K562 (cell line): ENCODE data around the gene MOB3B. TPM values are rescaled to one million over a fixed set of nuclear protein-coding genes. Genes with fewer than 3 reads are reported as not detected.

Source experiments
- ATAC-seq: fragments of 200-7000 bp; cut with Tn5 transposase; 3 replicates; pipeline ENCODE4 v1.9.1; 2020; ENCODE audit warnings: moderate library complexity
- BruUV-seq: library from RNA; stranded (reverse); fragments of 400-500 nt; replicated peaks from 2 replicates; lab custom pipeline; 2021; lab: Mats Ljungman, UMichigan
- CTCF ChIA-PET: fragments of 300-600 bp; formaldehyde crosslinking; extraction: SDS; loops from one replicate; lab custom pipeline; 2021; ENCODE audit warnings: low intra/inter-chr PET ratio; lab: Yijun Ruan, JAX
- POLR2A ChIA-PET: fragments of 300-600, 350-650 bp; sonication (Branson Sonifier 250); formaldehyde crosslinking; extraction: SDS; loops from one replicate; lab custom pipeline; 2021; ENCODE audit warnings: antibody characterized with exemption, inconsistent platforms; lab: Yijun Ruan, JAX
- DNase-seq, 4 experiments: peaks; one replicate each; pipeline versions ENCODE4 v3.0.0 to v3.0.0-alpha.2; 2011 to 2018; ENCODE audit warnings: low spot score in 3 of 4, mixed read lengths in 3 of 4; ENCODE audit errors: extremely low read depth in 1 of 4
- FAIRE-seq: peaks from 2 replicates; lab custom pipeline; 2011; peaks lifted over from hg19 to GRCh38; lab: Jason Lieb, UNC
- H2AFZ ChIP-seq: 2 replicates; pipeline ENCODE4 v1.6.0; 2011; ENCODE audit warnings: low read depth, low read length, control low read depth, inconsistent platforms
- H3K27ac ChIP-seq: fragments of 200-600 bp; 3 replicates; pipeline ENCODE4 v1.8.0; 2011; ENCODE audit warnings: low read depth, mild to moderate bottlenecking, control low read depth, inconsistent platforms, low read length, moderate library complexity, mixed read lengths; ENCODE audit errors: extremely low read depth
- H3K27me3 ChIP-seq, 2 experiments: fragments of 300-600 bp in 1 of 2; 2 replicates in 1 of 2; 3 replicates in 1 of 2; pipeline versions ENCODE4 v1.6.0 to v1.8.0; 2011; ENCODE audit warnings: inconsistent platforms in 2 of 2, low read length in 2 of 2, mild to moderate bottlenecking in 1 of 2, mixed read lengths in 1 of 2, moderate library complexity in 1 of 2; ENCODE audit not compliant: control insufficient read depth in 2 of 2, insufficient read depth in 2 of 2
- H3K36me3 ChIP-seq: fragments of 300-600 bp; 3 replicates; pipeline ENCODE4 v1.8.0; 2011; ENCODE audit warnings: mild to moderate bottlenecking, low read length, inconsistent platforms; ENCODE audit not compliant: control insufficient read depth, insufficient read depth
- H3K4me1 ChIP-seq, 2 experiments: fragments of 200-600 bp in 1 of 2; replicated peaks in 1 of 2; 2 replicates in 1 of 2; 3 replicates in 1 of 2; pipeline versions ENCODE4 v1.5.1 to v1.8.0; 2011; ENCODE audit warnings: inconsistent platforms in 2 of 2, low read length in 2 of 2, mild to moderate bottlenecking in 1 of 2, mixed read lengths in 1 of 2, moderate library complexity in 1 of 2; ENCODE audit not compliant: control insufficient read depth in 2 of 2, insufficient read depth in 2 of 2
- H3K4me2 ChIP-seq: 2 replicates; pipeline ENCODE4 v1.6.1; 2011; ENCODE audit warnings: low read length, control low read depth, inconsistent platforms, mixed read lengths; ENCODE audit not compliant: insufficient read depth
- H3K4me3 ChIP-seq: fragments of 200-600 bp; sonication (generic), shearing (Covaris generic); 2 replicates; pipeline ENCODE4 v1.5.1; 2016; ENCODE audit warnings: control low read depth, inconsistent platforms
- H3K79me2 ChIP-seq: fragments of 200-600 bp; 3 replicates; pipeline ENCODE4 v1.8.0; 2011; ENCODE audit warnings: low read length, inconsistent platforms; ENCODE audit not compliant: control insufficient read depth, insufficient read depth
- H3K9ac ChIP-seq, 2 experiments: 2 replicates each; pipeline versions ENCODE4 v1.6.0 to v1.6.1; 2011; ENCODE audit warnings: low read depth in 2 of 2, low read length in 2 of 2, control low read depth in 1 of 2, inconsistent platforms in 1 of 2, mild to moderate bottlenecking in 1 of 2, mixed read lengths in 1 of 2; ENCODE audit not compliant: insufficient read depth in 1 of 2
- H3K9me1 ChIP-seq: one replicate; pipeline ENCODE4 v1.6.0; 2011; ENCODE audit warnings: inconsistent platforms, mild to moderate bottlenecking, low read length, moderate library complexity; ENCODE audit not compliant: control insufficient read depth, insufficient read depth
- H3K9me3 ChIP-seq: replicated peaks from 2 replicates; pipeline ENCODE4 v1.5.1; 2011; ENCODE audit warnings: low read depth, low read length, inconsistent platforms; ENCODE audit not compliant: control insufficient read depth, insufficient read depth
- H4K20me1 ChIP-seq: replicated peaks from 2 replicates; pipeline ENCODE4 v1.6.1; 2011; ENCODE audit warnings: low read length, inconsistent platforms, mixed read lengths; ENCODE audit not compliant: control insufficient read depth, insufficient read depth
- ARID1B ChIP-seq: fragments of 450-650 bp; IDR thresholded peaks from 2 replicates; pipeline ENCODE4 v1.6.1; 2016; ENCODE audit warnings: antibody characterized with exemption, mild to moderate bottlenecking, inconsistent platforms
- ATF1 ChIP-seq, 2 experiments: fragments of 450-650 bp in 1 of 2; IDR thresholded peaks; 2 replicates each; pipeline ENCODE4 v1.6.1; 2016; ENCODE audit warnings: missing compliant biosample characterization in 1 of 2, missing genetic modification characterization in 1 of 2
- CREB1 ChIP-seq, 2 experiments: sonication (generic) in 1 of 2; formaldehyde crosslinking in 1 of 2; IDR thresholded peaks; 2 replicates each; pipeline versions ENCODE4 v1.6.1 to v1.8.0; 2012 to 2022; ENCODE audit warnings: inconsistent platforms in 1 of 2, mild to moderate bottlenecking in 1 of 2, missing genetic modification reagents in 1 of 2, moderate library complexity in 1 of 2
- GTF2A2 ChIP-seq: IDR thresholded peaks from 2 replicates; pipeline ENCODE4 v1.6.1; 2016; ENCODE audit warnings: mild to moderate bottlenecking, missing genetic modification characterization, missing compliant biosample characterization
- HINFP ChIP-seq: fragments of 450-650 bp; conservative IDR thresholded peaks from 2 replicates; pipeline ENCODE4 v1.6.1; 2016; ENCODE audit warnings: missing genetic modification characterization, low read depth, mild to moderate bottlenecking, control low read depth, missing compliant biosample characterization
- HMGN3 ChIP-seq: IDR thresholded peaks from 2 replicates; pipeline ENCODE4 v1.6.1; 2011; ENCODE audit warnings: borderline replicate concordance, low read depth, mild to moderate bottlenecking, mixed read lengths, low read length; ENCODE audit not compliant: insufficient read length; ENCODE audit errors: extremely low read depth
- KLF10 ChIP-seq: fragments of 250-450 bp; sonication (Bioruptor Pico); IDR thresholded peaks from 2 replicates; pipeline ENCODE4 v1.6.1; 2021; ENCODE audit warnings: matching md5 sums
- MXD1 ChIP-seq: fragments of 250-450 bp; sonication (Bioruptor Pico); IDR thresholded peaks from 2 replicates; pipeline ENCODE4 v1.8.0; 2021; ENCODE audit warnings: borderline replicate concordance, mild to moderate bottlenecking, moderate library complexity; ENCODE audit not compliant: poor library complexity, severe bottlenecking
- NR3C1 ChIP-seq: sonication (generic); formaldehyde crosslinking; IDR thresholded peaks from 2 replicates; pipeline ENCODE4 v1.8.1; 2022; ENCODE audit warnings: missing genetic modification reagents
- NRF1 ChIP-seq, 2 experiments: fragments of 450-650 bp; IDR thresholded peaks in 1 of 2; conservative IDR thresholded peaks in 1 of 2; 2 replicates each; pipeline ENCODE4 v1.6.1; 2014; ENCODE audit warnings: mild to moderate bottlenecking in 2 of 2
- PHB ChIP-seq: fragments of 250-450 bp; sonication (Bioruptor Pico); IDR thresholded peaks from 2 replicates; pipeline ENCODE4 v1.5.0; 2021
- RBM22 ChIP-seq: fragments of 200-400 bp; formaldehyde crosslinking; IDR thresholded peaks from 2 replicates; pipeline ENCODE4 v1.6.1; 2018; ENCODE audit warnings: low read length, low read depth; ENCODE audit not compliant: poor library complexity, severe bottlenecking
- SIX5 ChIP-seq, 2 experiments: IDR thresholded peaks; 2 replicates each; pipeline ENCODE4 v1.6.1; 2011; ENCODE audit warnings: low read length in 2 of 2, borderline replicate concordance in 1 of 2, low read depth in 1 of 2, mild to moderate bottlenecking in 1 of 2, moderate library complexity in 1 of 2; ENCODE audit not compliant: insufficient read depth in 1 of 2
- TAL1 ChIP-seq: fragments of 450-650 bp; IDR thresholded peaks from 2 replicates; pipeline ENCODE4 v1.6.1; 2016; ENCODE audit warnings: mild to moderate bottlenecking
- ZNF583 ChIP-seq: fragments of 250-450 bp; sonication (Bioruptor Pico); IDR thresholded peaks from 2 replicates; pipeline ENCODE4 v1.4.0; 2020
- WGBS: fragments of 100-300 bp; shearing (Covaris generic); methylation state at CpG from one replicate; pipeline ENCODE4 v1.1.6; 2016; ENCODE audit warnings: low coverage, mixed read lengths; ENCODE audit not compliant: insufficient coverage; ENCODE audit errors: missing lambda C conversion rate; 5-methylcytosine and 5-hydroxymethylcytosine counted together
- in situ Hi-C: fragments of 300-500 bp; cut with MboI; formaldehyde crosslinking; loops from 4 replicates; pipeline ENCODE4 v1.15.0; 2018; ENCODE audit warnings: inconsistent platforms, mixed read lengths
- intact Hi-C: fragments of 100-400 bp; cut with micrococcal nuclease; formaldehyde crosslinking; loops from 2 replicates; pipeline ENCODE4 v1.14.2; 2022
- polyA plus RNA-seq, 8 experiments: library from polyadenylated mRNA; depleted of rRNA in 4 of 8; stranded (reverse) in 5 of 8; unstranded in 3 of 8; fragments of >200 nt; fragmentation: Nextera tagmentation in 2 of 8; fragmentation: Illumina TruSeq in 1 of 8; extraction: Ambion mirVana in 2 of 8; extraction: Trizol in 1 of 8; gene quantifications; 2 replicates each; pipeline versions ENCODE4 v1.2.1 to v1.2.3, GENCODE V29; 2011 to 2014; ENCODE audit warnings: inconsistent platforms in 1 of 8, missing spikeins in 1 of 8
- total RNA-seq, 7 experiments: library from RNA; depleted of rRNA in 6 of 7; stranded (reverse); fragments of >200 nt in 6 of 7; fragmentation: Illumina TruSeq in 2 of 7; extraction: Trizol in 2 of 7; gene quantifications; 2 replicates each; pipeline versions ENCODE4 v1.2.1 to v1.2.3, GENCODE V29; 2011 to 2021; ENCODE audit warnings: low replicate concordance in 1 of 7
- TF ChIP-seq, protein P1 (sequence below): fragments of 450-650 bp; IDR thresholded peaks from 2 replicates; pipeline ENCODE4 v1.6.1; 2018; ENCODE audit warnings: mild to moderate bottlenecking, low read depth; ENCODE audit not compliant: partially characterized antibody
- TF ChIP-seq, protein P2 (sequence below): fragments of 250-450 bp; sonication (Bioruptor Pico); IDR thresholded peaks from 2 replicates; pipeline ENCODE4 v1.8.0; 2021; ENCODE audit warnings: mild to moderate bottlenecking, moderate library complexity

The MOB3B gene
- total and polyA plus RNA-seq, 9 of the 15 experiments (the other 6 are each of a cell fraction or from before 2014, with no cell fraction given): 3.6 to 12.8 (median 7.2) TPM

DNA sequence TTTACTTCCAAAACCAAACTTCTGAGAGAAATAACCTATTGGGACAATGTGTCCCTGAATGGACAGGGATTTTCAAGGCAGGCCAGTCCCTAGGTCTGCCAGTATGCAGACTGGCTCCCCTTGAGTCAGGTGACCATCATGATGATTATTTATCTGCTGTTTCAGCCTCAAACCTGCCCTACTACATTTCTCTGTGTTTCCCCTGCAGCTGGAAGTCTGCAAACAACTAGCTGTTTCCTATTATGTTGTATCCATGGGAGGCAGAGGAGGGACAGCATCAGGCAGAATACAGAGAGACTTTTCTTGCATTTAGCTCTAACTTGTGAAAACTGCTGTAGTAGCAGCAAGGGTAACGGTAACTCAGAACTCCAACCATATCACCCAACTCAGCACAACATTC lies 41.7 kb downstream of the MOB3B start:
- FAIRE-seq (no peak), ATAC-seq (no peak), DNase-seq (no peak)
- POLR2A ChIA-PET: no interaction called here
- Histone ChIP-seq H2AFZ (no peak overlapping the region), H3K9me1 (no peaks in the 10 kb centered on the region), H3K9me3 (no peaks in the 10 kb centered on the region), H3K79me2 (peaks cover 53% of the 10 kb centered on the region), H3K4me3 (no peak overlapping the region), H3K27ac (no peak overlapping the region), H4K20me1 (no peaks in the 10 kb centered on the region), H3K9ac (no peak overlapping the region), H3K4me2 (no peak overlapping the region), H3K27me3 (no peaks in the 10 kb centered on the region), H3K4me1 (peaks cover 0 to 5% of the 10 kb centered on the region in 2 experiments; a peak in 2 of 5 replicates), H3K36me3 (0 out of 3 replicates have a peak, but pooled peaks cover 4% of the 10 kb centered on the region)
- CTCF ChIA-PET: no interaction called here
- intact Hi-C loops: no loop called here
- in situ Hi-C loops: no loop called here
- BruUV-seq: no TSS peak
- 86% methylated on average over 1 of the region's 1 CpG for WGBS
- no peak for TF ChIP-seq NR3C1 (CRISPR knock-in tag)
- no peak for TF ChIP-seq ARID1B
- TF ChIP-seq, protein P1, sequence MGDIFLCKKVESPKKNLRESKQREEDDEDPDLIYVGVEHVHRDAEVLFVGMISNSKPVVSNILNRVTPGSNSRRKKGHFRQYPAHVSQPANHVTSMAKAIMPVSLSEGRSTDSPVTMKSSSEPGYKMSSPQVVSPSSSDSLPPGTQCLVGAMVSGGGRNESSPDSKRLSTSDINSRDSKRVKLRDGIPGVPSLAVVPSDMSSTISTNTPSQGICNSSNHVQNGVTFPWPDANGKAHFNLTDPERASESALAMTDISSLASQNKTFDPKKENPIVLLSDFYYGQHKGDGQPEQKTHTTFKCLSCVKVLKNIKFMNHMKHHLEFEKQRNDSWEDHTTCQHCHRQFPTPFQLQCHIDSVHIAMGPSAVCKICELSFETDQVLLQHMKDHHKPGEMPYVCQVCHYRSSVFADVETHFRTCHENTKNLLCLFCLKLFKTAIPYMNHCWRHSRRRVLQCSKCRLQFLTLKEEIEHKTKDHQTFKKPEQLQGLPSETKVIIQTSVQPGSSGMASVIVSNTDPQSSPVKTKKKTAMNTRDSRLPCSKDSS: no peak
- TF ChIP-seq, protein P2, sequence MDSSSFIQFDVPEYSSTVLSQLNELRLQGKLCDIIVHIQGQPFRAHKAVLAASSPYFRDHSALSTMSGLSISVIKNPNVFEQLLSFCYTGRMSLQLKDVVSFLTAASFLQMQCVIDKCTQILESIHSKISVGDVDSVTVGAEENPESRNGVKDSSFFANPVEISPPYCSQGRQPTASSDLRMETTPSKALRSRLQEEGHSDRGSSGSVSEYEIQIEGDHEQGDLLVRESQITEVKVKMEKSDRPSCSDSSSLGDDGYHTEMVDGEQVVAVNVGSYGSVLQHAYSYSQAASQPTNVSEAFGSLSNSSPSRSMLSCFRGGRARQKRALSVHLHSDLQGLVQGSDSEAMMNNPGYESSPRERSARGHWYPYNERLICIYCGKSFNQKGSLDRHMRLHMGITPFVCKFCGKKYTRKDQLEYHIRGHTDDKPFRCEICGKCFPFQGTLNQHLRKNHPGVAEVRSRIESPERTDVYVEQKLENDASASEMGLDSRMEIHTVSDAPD: no peak
- TF ChIP-seq MXD1: no peak
- no peak for TF ChIP-seq ATF1 (CRISPR knock-in tag; IDR thresholded peaks at IDR 0.05)
- no peak for TF ChIP-seq ATF1 (tag; IDR thresholded peaks at IDR 0.05)
- TF ChIP-seq PHB (CRISPR knock-in tag): no peak
- TF ChIP-seq SIX5 (IDR thresholded peaks at IDR 0.05; ENCODE audit: borderline replicate concordance in 1 of 2, insufficient read depth in 1 of 2, low read depth in 1 of 2, low read length in 2 of 2): no peak
- TF ChIP-seq RBM22: no peak
- TF ChIP-seq KLF10: no peak
- TF ChIP-seq HMGN3: no peak
- TF ChIP-seq NRF1 (conservative IDR thresholded peaks at IDR 0.05 in 1 of 2, IDR thresholded peaks at IDR 0.05 in 1 of 2): no peak
- no peak for TF ChIP-seq ZNF583 (CRISPR knock-in tag)
- TF ChIP-seq CREB1 (IDR thresholded peaks at IDR 0.05): no peak
- no peak for TF ChIP-seq CREB1 (CRISPR knock-in tag; IDR thresholded peaks at IDR 0.05)
- no peak for TF ChIP-seq GTF2A2
- no peak for TF ChIP-seq HINFP (tag)
- TF ChIP-seq TAL1: no peak
